ENCODE measurements around the gene CEBPG.

Gene CEBPG

GRCh38 chr19:33373453-33374235 is at the start of gene CEBPG:
CEBPG (plus strand) TSS chr19:33373709; CDS start chr19:33379240, 5,531 bp downstream.
- peak within 1 kb of the TSS; percentile 98 for H3K27ac ChIP-seq
- peak; percentile 95 for TF ChIP-seq ZFX (IDR thresholded peaks at IDR 0.05)
- TF ChIP-seq, protein P1, sequence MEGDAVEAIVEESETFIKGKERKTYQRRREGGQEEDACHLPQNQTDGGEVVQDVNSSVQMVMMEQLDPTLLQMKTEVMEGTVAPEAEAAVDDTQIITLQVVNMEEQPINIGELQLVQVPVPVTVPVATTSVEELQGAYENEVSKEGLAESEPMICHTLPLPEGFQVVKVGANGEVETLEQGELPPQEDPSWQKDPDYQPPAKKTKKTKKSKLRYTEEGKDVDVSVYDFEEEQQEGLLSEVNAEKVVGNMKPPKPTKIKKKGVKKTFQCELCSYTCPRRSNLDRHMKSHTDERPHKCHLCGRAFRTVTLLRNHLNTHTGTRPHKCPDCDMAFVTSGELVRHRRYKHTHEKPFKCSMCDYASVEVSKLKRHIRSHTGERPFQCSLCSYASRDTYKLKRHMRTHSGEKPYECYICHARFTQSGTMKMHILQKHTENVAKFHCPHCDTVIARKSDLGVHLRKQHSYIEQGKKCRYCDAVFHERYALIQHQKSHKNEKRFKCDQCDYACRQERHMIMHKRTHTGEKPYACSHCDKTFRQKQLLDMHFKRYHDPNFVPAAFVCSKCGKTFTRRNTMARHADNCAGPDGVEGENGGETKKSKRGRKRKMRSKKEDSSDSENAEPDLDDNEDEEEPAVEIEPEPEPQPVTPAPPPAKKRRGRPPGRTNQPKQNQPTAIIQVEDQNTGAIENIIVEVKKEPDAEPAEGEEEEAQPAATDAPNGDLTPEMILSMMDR (conservative IDR thresholded peaks at IDR 0.05), result peak; percentile 53

DNA sequence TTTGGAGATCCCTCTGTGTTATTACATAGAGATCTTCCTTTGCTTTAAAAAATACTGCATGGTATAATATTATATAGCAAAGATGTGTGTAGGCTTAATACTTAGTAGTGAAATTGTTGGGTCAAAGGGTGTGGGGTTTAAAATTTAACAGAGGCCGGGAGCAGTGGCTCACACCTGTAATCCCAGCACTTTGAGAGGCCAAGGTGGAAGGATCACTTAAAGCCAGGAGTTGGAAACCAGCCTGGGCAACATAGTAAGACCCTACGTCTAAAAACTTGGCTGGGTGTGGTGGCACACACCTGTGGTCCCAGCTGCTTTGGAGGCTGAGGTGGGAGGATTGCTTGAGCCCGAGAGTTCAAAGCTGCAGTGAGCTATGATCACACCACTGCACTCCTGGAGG is 48.9 kb upstream of the CEBPG start:
- no peak overlapping the region for H3K27ac ChIP-seq
- no peak for TF ChIP-seq ZFX (IDR thresholded peaks at IDR 0.05)
- TF ChIP-seq, protein P1 (conservative IDR thresholded peaks at IDR 0.05), result no peak

GRCh38 chr19:33325920-33326319 is 47.6 kb upstream of the CEBPG start:
- no peak for TF ChIP-seq ZFX (IDR thresholded peaks at IDR 0.05)
- TF ChIP-seq, protein P1 (conservative IDR thresholded peaks at IDR 0.05), result no peak
- peak overlapping the region; percentile 18 for H3K27ac ChIP-seq

DNA sequence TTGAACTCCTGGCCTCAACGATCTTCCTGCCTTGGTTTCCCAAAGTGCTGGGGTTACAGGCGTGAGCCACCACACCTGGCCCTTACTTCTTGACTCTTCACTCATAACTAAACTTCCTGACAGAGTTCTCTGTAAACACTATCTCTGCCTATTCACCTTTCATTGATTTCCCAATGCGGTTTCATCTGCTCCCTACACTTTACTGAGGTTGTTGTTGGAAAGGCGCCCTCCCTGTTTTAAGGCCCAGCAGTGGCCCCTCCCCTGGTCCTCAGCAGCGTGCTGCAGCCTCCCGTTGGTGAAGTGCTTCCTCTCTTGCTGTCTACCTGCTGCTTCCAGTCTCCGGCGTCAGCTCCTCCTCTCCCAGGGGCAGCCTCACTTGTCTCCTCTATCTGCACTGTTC is 44.4 kb upstream of the CEBPG start:
- no peak for TF ChIP-seq ZFX (IDR thresholded peaks at IDR 0.05)
- TF ChIP-seq, protein P1 (conservative IDR thresholded peaks at IDR 0.05), result no peak
- no peak overlapping the region for H3K27ac ChIP-seq

- TF ChIP-seq ZFX (IDR thresholded peaks at IDR 0.05), result no peak
- TF ChIP-seq, protein P1 (conservative IDR thresholded peaks at IDR 0.05), result no peak
- H3K27ac ChIP-seq, result no peak overlapping the region
Measured at GRCh38 chr19:33329736-33330135, 43.8 kb upstream of the CEBPG start.

DNA sequence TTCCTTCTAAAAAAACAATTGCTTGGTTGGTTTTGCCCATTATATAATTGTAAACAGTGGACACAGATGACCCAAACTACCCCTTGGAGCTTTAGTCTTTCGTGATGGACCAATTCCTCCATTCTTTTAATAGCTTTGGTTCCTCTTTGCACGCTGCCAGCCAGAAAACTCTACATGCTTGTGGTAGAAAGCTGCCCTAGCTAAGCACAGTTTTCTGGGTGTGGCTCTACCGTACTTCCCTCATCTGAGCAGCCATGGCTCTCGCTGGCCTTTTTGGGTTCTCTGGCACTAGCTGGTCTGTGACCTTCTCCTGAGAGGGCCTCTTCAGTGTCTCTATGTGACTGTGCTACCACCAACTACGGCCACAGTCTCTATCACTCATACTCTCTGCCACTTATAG is 41.3 kb upstream of the CEBPG start:
- TF ChIP-seq ZFX (IDR thresholded peaks at IDR 0.05), result no peak
- TF ChIP-seq, protein P1 (conservative IDR thresholded peaks at IDR 0.05), result no peak
- no peak overlapping the region for H3K27ac ChIP-seq

DNA sequence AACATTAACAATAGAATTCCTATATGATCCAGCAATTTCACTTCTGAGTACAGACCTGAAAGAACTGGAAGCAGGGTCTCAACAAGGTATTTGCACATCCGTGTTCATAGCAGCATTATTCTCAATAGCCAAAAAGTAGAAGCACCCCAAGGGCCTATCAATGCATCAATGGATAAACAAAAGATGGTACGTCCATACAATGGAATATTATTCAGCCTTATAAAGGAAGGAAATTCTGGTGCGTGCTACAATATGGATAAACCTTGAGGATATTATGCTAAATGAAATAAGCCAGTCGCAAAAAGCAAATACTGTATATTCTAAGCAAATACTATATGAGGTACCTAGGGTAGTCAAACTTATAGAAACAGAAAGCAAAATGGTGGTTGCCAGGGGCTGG is 40.4 kb upstream of the CEBPG start:
- no peak overlapping the region for H3K27ac ChIP-seq
- TF ChIP-seq, protein P1 (conservative IDR thresholded peaks at IDR 0.05), result no peak
- TF ChIP-seq ZFX (IDR thresholded peaks at IDR 0.05), result no peak
